AG09319 (cell line): ENCODE data around the gene LRCH1.

Experiments
- DNase-seq: peaks from one replicate; pipeline ENCODE4 v3.0.0-alpha.2; 2010; ENCODE audit warnings: low read depth; ENCODE audit errors: extremely low read depth
- CTCF ChIP-seq: IDR thresholded peaks from 2 replicates; pipeline ENCODE4 v1.5.1; 2011; ENCODE audit warnings: low read depth, mild to moderate bottlenecking, inconsistent platforms, low read length, moderate library complexity

Gene LRCH1

GRCh38 chr13:46546084-46546768 is 6.7 kb upstream of the LRCH1 start:
- TF ChIP-seq CTCF, result no peak
- no peak for DNase-seq

- no peak for TF ChIP-seq CTCF
- no peak for DNase-seq
These were observed 2.1 kb upstream of the LRCH1 start for GRCh38 chr13:46550822-46551221.

GRCh38 chr13:46551410-46552302 is 1.3 kb upstream of the LRCH1 start:
- no peak for DNase-seq

GRCh38 chr13:46552303-46552682 is 677 bp upstream of the LRCH1 start:
- TF ChIP-seq CTCF, result no peak
- no peak for DNase-seq

More at GRCh38 chr13:46551410-46552302, 1.3 kb upstream of the LRCH1 start:
- TF ChIP-seq CTCF, result peak; percentile 92

- DNase-seq, result no peak
- no peak for TF ChIP-seq CTCF
These were observed 533 bp downstream of the LRCH1 start for GRCh38 chr13:46553521-46553885.

GRCh38 chr13:46553886-46554858 is 1.2 kb downstream of the LRCH1 start:
- TF ChIP-seq CTCF, result no peak; the same call in 1 of the 2 replicates
- peak; percentile 49 for DNase-seq
